ENCODE results near the gene CACNA1E. TPM values are rescaled to one million over a fixed set of nuclear protein-coding genes. Genes with fewer than 3 reads are reported as not detected.

Gene CACNA1E
- total RNA-seq, 1 experiment from 2014 or later = not detected

GRCh38 chr1:181664543-181664942, 181.2 kb downstream of the CACNA1E start:
- no peak for DNase-seq
- Histone ChIP-seq H3K36me3 (no peaks in the 10 kb centered on the region), H3K9me3 (no peaks in the 10 kb centered on the region), H3K27me3 (no peaks in the 10 kb centered on the region), H3K4me3 (no peak overlapping the region)

- H3K36me3 ChIP-seq = no peaks in the 10 kb centered on the region
- H3K9me3 ChIP-seq = no peaks in the 10 kb centered on the region
- no peak for DNase-seq
- no peak overlapping the region for H3K4me3 ChIP-seq
- no peaks in the 10 kb centered on the region for H3K27me3 ChIP-seq
Measured at GRCh38 chr1:181669246-181669645, 185.9 kb downstream of the CACNA1E start.

GRCh38 chr1:181674617-181675016, 191.3 kb downstream of the CACNA1E start:
- Histone ChIP-seq H3K27me3 (no peaks in the 10 kb centered on the region), H3K9me3 (no peaks in the 10 kb centered on the region), H3K4me3 (no peak overlapping the region), H3K36me3 (no peaks in the 10 kb centered on the region)
- no peak for DNase-seq

DNA sequence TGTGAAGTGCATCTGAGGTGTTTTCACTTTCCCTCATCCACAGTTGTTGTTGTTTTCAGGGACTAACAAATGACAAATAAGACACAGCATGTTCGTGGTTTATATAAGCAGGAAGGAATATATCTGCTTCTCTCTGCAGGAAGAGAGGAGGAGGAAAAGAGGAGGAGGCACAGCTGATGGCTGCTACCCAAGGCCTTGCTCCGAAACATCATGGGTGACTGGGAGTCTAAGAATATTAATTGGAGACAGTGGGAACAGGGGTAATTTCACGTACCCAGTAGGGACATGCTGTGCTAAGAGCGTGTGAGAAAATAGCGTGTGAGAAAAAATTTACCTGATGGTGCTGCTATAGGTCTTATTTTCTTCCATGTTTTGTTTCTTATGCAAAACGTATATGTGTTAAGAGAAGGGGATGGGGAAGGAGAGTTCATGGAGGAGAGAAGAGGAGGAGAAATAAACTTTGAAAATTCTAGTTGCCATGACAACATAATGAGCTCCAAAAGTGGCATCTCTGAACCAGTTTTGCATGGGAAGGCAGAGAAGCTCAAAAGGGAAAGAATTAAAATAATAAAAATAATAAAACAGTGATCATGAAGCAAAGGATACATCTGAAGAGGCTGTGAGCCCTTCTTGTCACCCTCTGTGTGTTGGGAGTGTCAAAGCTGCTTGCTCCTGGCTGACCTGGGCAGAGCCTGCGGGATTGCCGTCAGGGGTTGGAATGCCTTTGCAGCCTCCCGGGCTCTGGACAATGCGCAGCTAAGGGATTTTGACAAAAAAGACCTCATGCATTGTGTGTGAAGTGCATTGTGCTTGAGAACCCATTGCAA, 192.0 kb downstream of the CACNA1E start:
- H3K9me3 ChIP-seq = no peaks in the 10 kb centered on the region
- no peak for DNase-seq
- H3K36me3 ChIP-seq = no peaks in the 10 kb centered on the region
- no peak overlapping the region for H3K4me3 ChIP-seq
- H3K27me3 ChIP-seq = no peaks in the 10 kb centered on the region

GRCh38 chr1:181675918-181676190, 192.5 kb downstream of the CACNA1E start:
- Histone ChIP-seq H3K4me3 (no peak overlapping the region), H3K36me3 (no peaks in the 10 kb centered on the region), H3K27me3 (peaks cover 3% of the 10 kb centered on the region; the same call in 1 of the 2 replicates), H3K9me3 (no peaks in the 10 kb centered on the region)
- DNase-seq = no peak

DNA sequence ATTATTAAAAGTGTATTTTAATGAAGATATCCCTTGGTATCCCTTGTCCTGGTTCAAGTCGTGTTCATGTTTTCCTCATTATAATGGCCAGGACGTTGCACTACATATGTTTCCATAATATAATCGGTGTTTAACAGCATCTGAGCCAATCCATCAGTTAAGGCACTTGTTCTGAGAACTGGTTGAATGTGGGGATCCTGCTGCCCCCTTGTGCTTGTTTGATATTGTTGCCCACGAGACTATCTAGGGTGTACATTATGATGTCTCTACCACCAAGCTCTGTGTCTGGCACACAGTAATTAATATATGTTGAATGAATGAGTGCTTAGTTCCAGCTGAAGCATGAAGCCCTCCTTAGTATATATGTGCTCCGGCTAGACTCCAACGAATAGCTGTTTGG, 193.0 kb downstream of the CACNA1E start:
- Histone ChIP-seq H3K36me3 (no peaks in the 10 kb centered on the region), H3K27me3 (peaks cover 5% of the 10 kb centered on the region), H3K4me3 (no peak overlapping the region), H3K9me3 (no peaks in the 10 kb centered on the region)
- peak; percentile 14 for DNase-seq

- Histone ChIP-seq H3K27me3 (peaks cover 13% of the 10 kb centered on the region), H3K36me3 (no peaks in the 10 kb centered on the region), H3K4me3 (no peak overlapping the region), H3K9me3 (no peaks in the 10 kb centered on the region)
- no peak for DNase-seq
Measured at GRCh38 chr1:181680332-181680731, 197.0 kb downstream of the CACNA1E start.

DNA sequence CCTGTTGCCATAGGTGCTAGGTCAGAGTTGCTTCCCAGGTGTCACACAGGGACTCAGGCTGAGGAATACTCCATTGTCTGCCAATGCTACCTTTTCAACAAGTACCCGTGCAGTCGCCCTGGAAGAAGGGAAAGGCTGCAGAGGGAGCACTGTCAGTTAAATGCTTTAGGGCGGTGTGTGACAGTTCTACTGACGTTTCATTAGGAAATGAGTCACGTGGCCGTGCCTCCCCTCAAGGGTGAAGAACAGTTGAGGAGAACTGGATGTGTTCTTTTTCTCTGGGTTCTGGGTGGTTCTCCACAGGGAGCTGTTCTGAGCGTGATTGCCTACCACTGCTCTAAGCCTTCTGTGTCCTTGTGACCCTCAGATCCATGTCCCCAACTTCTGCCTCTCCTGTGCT, 197.6 kb downstream of the CACNA1E start:
- peaks cover 14% of the 10 kb centered on the region for H3K27me3 ChIP-seq
- no peaks in the 10 kb centered on the region for H3K36me3 ChIP-seq
- no peak for DNase-seq
- H3K9me3 ChIP-seq = no peaks in the 10 kb centered on the region
- no peak overlapping the region for H3K4me3 ChIP-seq

DNA sequence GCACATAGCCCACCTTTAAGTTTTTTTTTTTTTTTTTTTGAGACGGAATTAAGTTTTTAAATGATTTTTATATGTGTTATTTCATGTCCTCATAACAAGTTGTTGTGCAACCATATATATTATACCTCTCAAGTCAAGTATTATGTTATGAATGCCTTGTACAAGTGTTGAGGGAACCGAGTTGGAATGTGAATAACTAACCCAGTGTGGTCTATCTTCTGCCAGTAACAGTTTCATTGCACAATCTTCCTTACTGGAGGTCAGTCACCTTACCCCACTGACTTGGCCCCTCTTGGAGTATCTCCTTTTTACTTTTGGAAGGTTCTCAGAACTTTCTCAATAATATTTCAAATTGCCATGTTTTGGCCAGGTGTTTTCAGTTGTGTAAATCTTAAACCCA, 201.9 kb downstream of the CACNA1E start:
- DNase-seq = no peak
- Histone ChIP-seq H3K4me3 (no peak overlapping the region), H3K36me3 (no peaks in the 10 kb centered on the region), H3K27me3 (peaks cover 14% of the 10 kb centered on the region), H3K9me3 (no peaks in the 10 kb centered on the region)

GRCh38 chr1:181701891-181702290, 218.6 kb downstream of the CACNA1E start:
- Histone ChIP-seq H3K9me3 (no peaks in the 10 kb centered on the region), H3K36me3 (no peaks in the 10 kb centered on the region), H3K4me3 (no peak overlapping the region), H3K27me3 (peaks cover 7% of the 10 kb centered on the region; the same call in 1 of the 2 replicates)
- no peak for DNase-seq

DNA sequence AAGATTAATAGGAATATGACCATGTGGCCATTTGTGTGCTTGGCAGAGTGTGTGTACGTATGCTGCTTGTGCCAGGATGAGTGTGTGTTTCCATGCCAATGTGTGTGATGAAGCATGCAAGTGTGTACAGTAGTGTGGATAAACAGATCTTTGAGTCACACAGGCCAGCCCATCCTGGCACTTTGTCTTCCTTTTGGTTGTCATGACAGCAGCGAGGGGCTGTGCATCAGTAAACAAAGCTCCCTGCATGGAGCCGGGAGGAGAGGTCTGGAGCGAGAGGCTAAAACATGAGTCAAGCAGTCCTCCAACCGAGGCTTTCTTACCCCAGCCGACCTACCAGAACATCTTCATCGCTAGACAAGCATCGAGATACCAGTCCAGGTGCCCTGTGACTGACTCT, 221.2 kb downstream of the CACNA1E start:
- Histone ChIP-seq H3K27me3 (peaks cover 13% of the 10 kb centered on the region), H3K36me3 (no peaks in the 10 kb centered on the region), H3K9me3 (no peaks in the 10 kb centered on the region), H3K4me3 (no peak overlapping the region)
- peak; percentile 69 for DNase-seq

GRCh38 chr1:181711820-181712219, 228.5 kb downstream of the CACNA1E start:
- Histone ChIP-seq H3K36me3 (no peaks in the 10 kb centered on the region), H3K9me3 (no peaks in the 10 kb centered on the region), H3K4me3 (no peak overlapping the region), H3K27me3 (peaks cover 12% of the 10 kb centered on the region)
- no peak for DNase-seq

GRCh38 chr1:181712711-181713110, 229.4 kb downstream of the CACNA1E start:
- DNase-seq = peak; percentile 37
- no peaks in the 10 kb centered on the region for H3K9me3 ChIP-seq

GRCh38 chr1:181714428-181714827, 231.1 kb downstream of the CACNA1E start:
- no peak for DNase-seq
- Histone ChIP-seq H3K9me3 (no peaks in the 10 kb centered on the region), H3K36me3 (no peaks in the 10 kb centered on the region), H3K27me3 (peaks cover 9% of the 10 kb centered on the region), H3K4me3 (no peak overlapping the region)

More at GRCh38 chr1:181712711-181713110, 229.4 kb downstream of the CACNA1E start:
- Histone ChIP-seq H3K36me3 (no peaks in the 10 kb centered on the region), H3K27me3 (peaks cover 12% of the 10 kb centered on the region), H3K4me3 (no peak overlapping the region)

- no peaks in the 10 kb centered on the region for H3K36me3 ChIP-seq
- H3K27me3 ChIP-seq = peaks cover 34% of the 10 kb centered on the region
- no peak overlapping the region for H3K4me3 ChIP-seq
- DNase-seq = no peak
- H3K9me3 ChIP-seq = no peaks in the 10 kb centered on the region; the same call in 1 of the 2 replicates
Measured at GRCh38 chr1:181718034-181718433, 234.7 kb downstream of the CACNA1E start.

DNA sequence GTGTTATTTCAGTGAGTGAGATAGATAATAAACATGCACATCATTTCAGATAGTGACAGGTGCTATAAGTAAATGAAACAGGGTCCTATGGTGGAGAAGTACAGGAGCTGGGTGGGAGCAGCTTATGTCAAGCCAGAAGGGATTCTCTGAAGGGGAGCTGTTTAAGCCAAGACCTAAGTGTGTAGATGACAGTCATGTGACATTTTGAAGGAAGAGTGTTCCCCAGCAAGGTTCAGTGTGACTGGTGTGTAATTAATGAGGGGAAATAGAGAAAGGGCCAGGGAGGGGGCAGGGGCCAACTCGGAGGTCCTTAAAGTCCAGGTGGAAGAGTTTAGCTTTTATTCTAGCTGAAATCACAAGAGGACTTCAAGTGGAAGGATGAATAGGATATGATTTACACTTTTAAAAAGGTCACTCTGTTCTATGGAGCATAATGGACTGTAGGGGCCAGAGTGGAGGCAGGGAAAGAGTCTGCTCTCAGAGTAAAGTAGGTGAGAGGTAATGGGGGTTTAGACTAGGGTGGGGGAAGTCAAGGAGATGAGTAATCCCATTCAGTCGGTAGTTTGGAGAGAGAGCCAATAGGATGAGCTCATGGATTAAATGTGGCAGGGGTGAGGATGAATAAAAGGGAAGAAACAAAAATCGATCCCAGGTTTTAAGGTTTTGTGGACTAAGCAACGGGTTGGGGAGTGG, 243.1 kb downstream of the CACNA1E start:
- H3K9me3 ChIP-seq = no peaks in the 10 kb centered on the region; the same call in 1 of the 2 replicates
- DNase-seq = no peak
- H3K36me3 ChIP-seq = no peaks in the 10 kb centered on the region
- H3K4me3 ChIP-seq = no peak overlapping the region
- H3K27me3 ChIP-seq = peaks cover 10% of the 10 kb centered on the region

DNA sequence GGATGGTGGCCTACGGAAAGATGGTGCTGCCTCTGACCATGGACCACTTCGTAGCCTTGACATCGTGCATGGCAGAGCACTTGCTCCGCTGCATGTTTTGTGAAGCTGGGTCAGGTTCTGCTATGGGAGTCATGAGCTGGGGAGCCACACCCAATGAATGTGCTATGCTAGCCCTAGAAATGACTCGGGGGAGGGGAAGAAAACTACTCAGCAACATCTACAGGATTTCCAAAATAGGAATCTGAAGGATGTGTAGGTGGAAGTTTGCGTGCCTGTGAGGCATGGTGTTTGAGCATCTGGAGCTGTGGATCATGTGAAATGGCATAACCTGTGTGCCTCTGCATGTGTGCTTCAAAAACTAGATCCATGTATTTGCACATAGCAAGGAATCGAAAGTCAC, 247.3 kb downstream of the CACNA1E start:
- H3K9me3 ChIP-seq = no peaks in the 10 kb centered on the region
- H3K27me3 ChIP-seq = no peaks in the 10 kb centered on the region
- DNase-seq = no peak
- no peaks in the 10 kb centered on the region for H3K36me3 ChIP-seq
- no peak overlapping the region for H3K4me3 ChIP-seq

Measured in MG63 (cell line).